NCI-H146 (cell line): Measurements from ENCODE around the gene DEPDC5.

Source experiments
- DNase-seq: peaks from one replicate; lab custom pipeline; 2025; lab: John Stamatoyannopoulos, UW

The DEPDC5 gene

DNA sequence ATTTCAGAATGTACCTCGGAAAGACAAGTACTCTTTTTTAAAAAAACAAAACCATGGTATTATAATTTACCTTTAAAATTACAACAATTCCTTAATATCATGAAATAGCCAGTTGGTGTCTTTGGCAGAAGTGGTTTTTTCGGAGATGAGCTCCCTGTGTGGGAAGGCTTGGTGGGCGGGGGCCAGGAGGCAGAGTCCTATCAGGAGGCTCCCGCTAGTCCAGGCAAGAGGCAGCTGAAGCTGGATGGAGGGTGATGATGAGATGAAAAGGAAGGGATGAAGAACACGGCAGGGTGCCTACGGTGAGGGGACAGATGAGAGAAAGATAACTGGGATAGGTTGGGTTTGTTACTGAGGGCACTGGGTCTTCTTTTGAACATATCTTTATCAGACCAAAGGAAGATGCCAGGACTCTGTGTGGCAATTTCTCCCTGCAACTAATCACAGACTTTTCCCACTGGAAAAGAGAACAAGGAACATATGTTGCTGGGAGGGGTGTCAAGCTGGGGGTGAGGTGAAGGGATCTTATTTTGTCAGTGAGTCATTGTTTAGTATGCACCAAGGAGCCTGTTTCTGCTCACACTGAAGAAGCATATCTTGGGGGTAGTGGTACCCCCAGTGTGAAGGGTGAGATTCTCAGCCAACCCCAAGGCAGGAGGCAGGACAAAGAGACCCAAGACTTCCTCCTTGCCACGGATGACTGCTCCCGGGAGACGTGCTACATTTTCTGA lies 99.0 kb downstream of the DEPDC5 start:
- no peak for DNase-seq

DNA sequence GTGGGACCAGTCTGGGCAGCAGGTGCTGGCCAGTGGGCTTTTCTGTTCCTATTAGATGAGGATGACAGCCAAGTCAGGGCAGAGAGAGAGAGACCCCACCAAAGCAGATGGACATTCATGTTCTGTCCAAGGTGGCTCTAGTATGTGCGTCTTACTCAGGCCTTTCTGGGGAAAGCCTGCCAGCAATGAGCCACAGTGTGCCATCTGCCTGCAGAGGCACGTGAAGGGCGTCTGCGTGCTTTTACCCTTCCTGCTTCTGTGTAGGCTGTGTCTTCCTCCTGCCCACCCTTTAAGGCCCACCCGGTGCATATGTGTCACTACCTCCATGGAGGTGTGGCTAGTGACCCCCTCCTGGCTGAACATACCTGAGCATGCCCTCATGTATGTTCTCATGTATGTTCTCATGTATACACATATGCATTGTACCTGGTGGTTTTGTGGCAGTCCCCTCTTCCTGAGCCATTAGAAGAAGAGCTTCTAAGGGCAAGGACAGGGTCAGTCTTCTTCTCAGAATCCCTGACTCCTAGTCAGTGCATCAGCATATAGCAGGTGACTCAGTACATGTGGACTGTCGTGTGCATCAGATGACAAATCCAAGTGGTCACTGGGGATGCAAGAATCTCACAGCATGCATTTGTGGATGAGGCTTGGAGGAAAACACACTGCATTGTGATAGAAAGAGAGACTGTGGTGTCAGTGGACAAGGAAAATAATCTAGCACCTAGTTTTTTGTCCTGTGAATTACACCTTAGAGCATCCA lies 100.1 kb downstream of the DEPDC5 start:
- no peak for DNase-seq

DNA sequence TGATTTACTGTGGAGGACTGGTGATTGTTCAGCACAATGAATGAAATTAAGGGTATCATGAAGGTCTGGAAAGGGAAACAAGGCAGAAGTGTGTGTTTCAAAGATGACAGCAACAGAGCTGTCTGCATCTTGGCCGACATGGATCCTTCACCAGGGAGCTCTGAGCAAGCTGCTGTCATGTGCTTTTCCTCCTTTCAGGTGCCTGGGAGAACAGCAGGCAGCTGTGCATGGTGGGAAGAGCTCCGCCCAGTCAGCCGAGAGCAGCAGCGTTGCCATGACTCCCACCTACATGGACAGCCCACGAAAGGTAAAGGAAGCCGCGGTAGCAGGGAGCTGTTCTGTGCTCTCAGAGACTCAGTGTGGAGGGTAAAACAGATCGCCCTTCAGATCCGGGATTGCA lies 103.4 kb downstream of the DEPDC5 start:
- peak; percentile 85 for DNase-seq

DNA sequence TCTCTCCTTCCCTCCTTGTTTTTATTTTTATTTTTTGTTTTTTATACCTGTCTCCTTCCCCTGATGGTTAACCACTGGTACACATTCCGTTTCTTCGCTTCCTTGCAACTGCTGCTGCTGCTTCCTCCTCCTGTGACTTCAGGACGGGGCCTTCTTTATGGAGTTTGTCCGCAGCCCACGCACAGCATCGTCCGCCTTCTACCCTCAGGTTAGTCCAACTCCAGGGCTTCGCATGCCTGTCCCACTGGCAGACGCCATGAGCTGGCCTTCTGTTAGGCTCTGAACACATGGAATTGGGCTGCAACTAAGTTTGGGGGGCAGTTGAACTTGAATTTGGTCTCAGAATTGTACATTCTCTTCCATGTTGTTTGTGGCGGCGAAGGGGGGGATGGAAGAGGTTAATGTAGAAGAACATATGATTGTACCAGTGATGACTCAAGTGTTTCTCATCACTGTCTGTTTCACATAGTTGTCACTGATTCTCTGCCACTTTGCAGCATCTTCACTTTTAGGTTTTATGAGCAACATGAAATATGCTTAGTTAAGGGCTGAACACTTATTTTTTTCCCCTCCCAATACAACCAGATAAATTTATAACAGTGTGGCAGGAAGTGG lies 107.5 kb downstream of the DEPDC5 start:
- no peak for DNase-seq

DNA sequence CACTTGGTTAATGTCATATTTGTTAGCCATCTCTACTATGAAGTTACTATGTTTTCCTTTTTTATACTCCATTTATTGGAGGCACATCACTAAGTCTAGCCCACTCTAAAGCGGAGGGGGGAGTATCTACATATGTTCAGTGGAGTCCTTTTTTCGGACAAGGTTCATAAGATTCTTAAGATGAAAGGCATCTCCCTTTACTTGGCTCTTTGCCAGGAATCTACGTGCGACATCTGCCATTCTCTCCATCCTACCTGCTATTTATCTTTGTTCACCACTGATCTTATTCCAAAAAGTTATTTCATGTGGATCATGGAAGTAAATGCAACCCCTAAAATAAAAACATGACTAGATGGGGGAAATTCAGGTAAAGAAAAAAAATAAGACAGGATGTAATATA lies 113.1 kb downstream of the DEPDC5 start:
- no peak for DNase-seq

DNA sequence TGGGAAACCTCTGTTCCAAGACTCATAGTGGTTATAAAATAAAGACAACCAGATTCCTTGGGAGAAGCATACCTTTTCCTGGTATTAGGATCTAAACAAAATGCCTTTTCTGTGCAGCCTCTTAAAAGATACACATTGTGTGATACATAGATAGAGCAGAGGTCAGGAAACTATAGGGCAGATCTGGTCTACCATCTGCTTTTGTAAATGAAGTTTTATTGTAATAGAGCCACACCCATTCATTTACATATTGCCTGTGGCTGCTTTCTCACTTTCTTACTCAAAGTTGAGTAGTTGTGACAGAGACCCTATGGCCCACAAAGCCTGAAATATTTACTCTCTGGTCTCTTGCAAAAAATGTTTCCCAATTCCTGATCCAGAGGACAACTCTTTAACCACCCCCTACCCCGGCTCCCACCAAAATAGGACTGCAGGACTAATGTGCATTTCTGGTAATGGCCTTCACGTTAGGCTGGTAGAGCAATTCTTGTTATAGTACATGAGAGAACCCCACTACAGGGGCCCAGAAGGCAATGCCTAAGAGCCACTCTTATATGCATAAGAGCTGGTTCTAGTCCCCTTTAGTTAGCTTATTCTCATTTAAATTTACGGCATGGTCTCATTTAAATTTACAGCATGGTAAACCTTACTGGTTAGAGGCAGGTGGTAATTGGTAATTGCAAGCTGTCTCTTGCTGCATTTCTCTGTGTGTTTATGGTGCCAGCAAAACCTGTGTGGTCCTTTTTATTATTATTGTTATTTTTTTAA lies 113.8 kb downstream of the DEPDC5 start:
- no peak for DNase-seq

GRCh38 chr22:31869739-31870138 lies 115.9 kb downstream of the DEPDC5 start:
- no peak for DNase-seq

- DNase-seq = peak; percentile 18
Measured at GRCh38 chr22:31870890-31871289, 117.1 kb downstream of the DEPDC5 start.

GRCh38 chr22:31871480-31871879 lies 117.7 kb downstream of the DEPDC5 start:
- no peak for DNase-seq

DNA sequence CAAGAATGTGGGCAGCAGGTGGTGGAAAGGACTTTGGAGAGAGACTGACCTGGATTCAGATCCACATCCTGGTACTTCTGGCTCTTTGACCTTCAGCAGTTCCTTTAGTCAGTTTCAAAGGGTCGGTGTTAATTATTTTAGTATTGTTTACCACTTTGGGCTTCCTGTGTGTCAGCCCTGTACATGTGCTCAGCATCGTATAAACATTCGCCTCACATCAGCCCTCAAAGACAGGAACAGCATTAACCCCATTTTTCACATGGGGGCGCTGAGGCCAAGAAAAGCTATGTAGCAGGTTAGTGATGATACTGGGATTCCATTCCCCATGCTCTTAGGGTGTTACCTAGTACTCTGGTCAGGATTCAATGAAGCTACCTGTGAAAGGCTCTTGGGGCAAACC lies 118.4 kb downstream of the DEPDC5 start:
- no peak for DNase-seq

GRCh38 chr22:31874821-31875220 lies 121.0 kb downstream of the DEPDC5 start:
- DNase-seq = no peak

- no peak for DNase-seq
Measured at GRCh38 chr22:31876156-31876920, 122.5 kb downstream of the DEPDC5 start.

GRCh38 chr22:31879585-31879984 lies 125.8 kb downstream of the DEPDC5 start:
- no peak for DNase-seq

DNA sequence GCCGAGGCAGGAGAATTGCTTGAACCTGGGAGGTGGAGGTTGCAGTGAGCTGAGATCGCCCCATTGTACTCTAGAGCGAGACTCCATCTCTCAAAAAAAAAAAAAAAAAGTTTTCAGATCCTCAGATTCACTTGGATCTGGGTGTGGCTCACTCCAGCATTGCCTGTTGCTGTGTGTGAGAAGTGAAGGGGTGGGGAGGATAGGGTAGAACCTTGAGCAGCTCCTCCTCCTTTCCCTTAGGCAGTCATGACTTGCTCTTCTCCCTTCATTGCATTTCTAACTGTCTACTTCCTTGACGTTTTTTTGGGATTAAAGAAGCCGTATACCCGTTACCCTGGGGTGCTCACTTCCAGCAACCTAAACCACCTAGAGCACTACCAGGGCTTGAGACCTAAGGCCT lies 127.4 kb downstream of the DEPDC5 start:
- no peak for DNase-seq

DNA sequence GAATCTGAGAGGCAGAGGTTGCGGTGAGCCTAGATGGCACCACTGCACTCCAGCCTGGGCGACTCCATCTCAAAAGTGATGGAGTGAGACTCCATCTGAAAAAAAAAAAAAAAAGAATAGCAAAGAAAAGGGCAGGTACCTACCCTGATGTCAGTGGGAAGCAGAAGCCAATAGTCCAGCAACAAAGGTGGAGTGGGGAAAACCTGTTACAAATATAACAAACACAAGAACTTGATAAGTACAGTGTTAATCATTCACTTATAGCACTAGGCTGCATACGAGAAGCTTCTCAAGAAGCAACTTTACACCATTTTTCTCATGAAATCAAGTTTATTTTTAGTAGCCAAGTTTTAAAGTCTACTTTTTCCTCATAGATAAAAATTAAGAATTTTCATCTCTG lies 128.0 kb downstream of the DEPDC5 start:
- DNase-seq = no peak

DNA sequence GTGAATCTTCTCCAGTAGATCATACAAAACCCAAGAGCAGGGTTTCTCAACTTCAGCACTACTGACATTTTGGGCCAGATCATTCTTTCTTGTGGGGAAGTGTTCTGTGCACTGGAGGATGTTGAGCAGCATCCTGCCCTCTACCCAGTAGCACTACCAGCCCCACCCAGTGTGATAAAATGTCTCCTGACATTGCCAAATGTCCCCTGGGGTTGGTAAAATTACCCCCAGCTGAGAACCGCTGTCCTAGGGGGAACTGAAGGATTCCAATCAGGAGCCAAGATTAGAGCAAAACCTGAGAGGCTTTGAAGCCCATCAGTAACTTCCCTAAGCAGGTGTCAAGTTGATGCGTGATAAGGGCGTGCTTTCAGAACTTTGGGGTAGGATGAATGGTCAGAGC lies 129.2 kb downstream of the DEPDC5 start:
- DNase-seq = no peak

DNA sequence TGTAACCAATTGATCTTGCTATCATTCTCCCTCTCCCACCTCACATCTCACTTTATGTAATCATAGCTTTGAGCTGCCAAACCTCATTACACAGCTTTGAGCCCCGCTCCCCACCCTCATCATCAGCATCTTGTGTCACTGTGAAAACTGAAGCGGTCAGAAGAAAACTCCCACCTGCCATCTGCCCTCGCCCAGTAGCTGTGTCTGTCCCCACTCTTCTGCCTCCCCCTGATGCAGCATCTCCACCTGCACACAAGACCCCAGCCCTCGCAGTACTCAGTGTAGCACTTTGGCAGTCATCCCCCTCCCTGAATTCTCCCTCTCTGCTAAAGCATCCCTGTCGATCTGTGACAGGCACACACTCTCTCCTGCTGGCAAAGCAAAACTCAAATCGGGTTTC lies 130.2 kb downstream of the DEPDC5 start:
- DNase-seq = no peak

DNA sequence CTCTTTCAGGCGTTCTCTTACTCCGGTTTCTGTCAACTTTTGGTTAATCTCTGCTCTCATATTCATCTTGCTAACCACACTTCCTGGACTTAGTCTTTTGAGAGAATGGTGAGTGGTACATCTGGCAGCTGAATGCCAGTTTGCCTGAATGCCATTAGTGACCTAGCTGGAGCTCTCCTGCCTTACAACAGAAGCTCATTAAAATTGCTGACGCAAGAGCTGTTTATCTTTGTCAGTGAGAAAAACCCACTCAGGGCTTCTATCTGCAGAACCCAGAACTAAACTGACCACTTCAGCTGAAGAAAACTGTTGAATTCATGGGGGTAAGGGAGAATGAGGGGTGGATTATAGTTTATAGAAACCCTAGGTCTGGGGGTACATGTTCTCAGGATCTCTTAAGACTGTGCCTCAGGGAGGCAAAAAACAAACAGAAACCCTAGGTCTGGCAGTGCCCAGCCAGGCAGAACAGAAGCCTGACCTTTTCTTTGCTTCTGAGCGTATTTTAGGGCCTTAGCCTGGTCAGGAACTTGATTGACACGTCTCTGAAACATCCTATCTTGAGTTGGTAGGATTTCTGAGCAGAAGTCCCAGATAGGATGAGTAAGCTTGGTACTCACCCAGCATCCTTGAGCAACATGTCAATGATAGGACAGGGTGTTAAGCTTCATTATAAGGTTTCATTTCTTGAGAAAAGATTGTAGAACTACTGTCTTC lies 137.7 kb downstream of the DEPDC5 start:
- DNase-seq = no peak

GRCh38 chr22:31892080-31892433 lies 138.2 kb downstream of the DEPDC5 start:
- no peak for DNase-seq

- no peak for DNase-seq
Measured at GRCh38 chr22:31893460-31893859, 139.6 kb downstream of the DEPDC5 start.
